Right ventricle myocardium superior (tissue), 1 donor: ENCODE results near the gene LDLRAD4. TPM values are rescaled to one million over a fixed set of nuclear protein-coding genes. Genes with fewer than 3 reads are reported as not detected.

Experiments used
- ATAC-seq: fragments of 200-7000 bp; cut with Tn5 transposase; one replicate; pipeline ENCODE4 v1.9.1; 2020; ENCODE audit warnings: mild to moderate bottlenecking; ENCODE audit not compliant: poor library complexity
- DNase-seq: peaks from one replicate; pipeline ENCODE4 v3.0.0-alpha.2; 2020
- intact Hi-C: fragments of 100-400 bp; cut with DNase I; formaldehyde crosslinking; loops from one replicate; pipeline ENCODE4 v1.11.2; 2022
- total RNA-seq: library from RNA; stranded (reverse); fragmentation: NEBNext Ultra II Directional; extraction: Animal tissue kit (Norgen Biotek cat#: 25700); gene quantifications from one replicate; pipeline ENCODE4 v1.2.1, GENCODE V29; 2021
- donor health status: DM: no; HTN: yes; CAD: no; lungs with severe emphysema.

Gene LDLRAD4
- total RNA-seq, 1 donor from 2014 or later = 29.3 TPM

- DNase-seq = no peak
- intact Hi-C loops = no loop called here
- no peak for ATAC-seq
These were observed 231.1 kb downstream of the LDLRAD4 start for GRCh38 chr18:13449651-13450050.

GRCh38 chr18:13450289-13451212 lies 232.0 kb downstream of the LDLRAD4 start:
- intact Hi-C loops = no loop called here
- ATAC-seq (no peak), DNase-seq (no peak)

- no peak for ATAC-seq
- intact Hi-C loops = no loop called here
- no peak for DNase-seq
These were observed 232.6 kb downstream of the LDLRAD4 start for GRCh38 chr18:13451213-13451540.

GRCh38 chr18:13451661-13452387 lies 233.3 kb downstream of the LDLRAD4 start:
- intact Hi-C loops = no loop called here
- no peak for DNase-seq
- peak; percentile 47 for ATAC-seq

GRCh38 chr18:13452388-13452811 lies 233.8 kb downstream of the LDLRAD4 start:
- DNase-seq (no peak), ATAC-seq (peak; percentile 33)
- intact Hi-C loops = no loop called here

GRCh38 chr18:13452871-13453680 lies 234.5 kb downstream of the LDLRAD4 start:
- intact Hi-C loops = no loop called here
- no peak for ATAC-seq
- no peak for DNase-seq

- peak; percentile 57 for ATAC-seq
- intact Hi-C loops = no loop called here
These were observed 235.2 kb downstream of the LDLRAD4 start for GRCh38 chr18:13453714-13454113.

GRCh38 chr18:13454363-13455150 lies 236.0 kb downstream of the LDLRAD4 start:
- intact Hi-C loops = no loop called here
- DNase-seq = no peak

More at GRCh38 chr18:13453714-13454113, 235.2 kb downstream of the LDLRAD4 start:
- DNase-seq = no peak

GRCh38 chr18:13455471-13455870 lies 236.9 kb downstream of the LDLRAD4 start:
- no peak for ATAC-seq
- DNase-seq = no peak
- intact Hi-C loops = no loop called here

More at GRCh38 chr18:13454363-13455150, 236.0 kb downstream of the LDLRAD4 start:
- ATAC-seq = no peak

GRCh38 chr18:13455960-13456481 lies 237.5 kb downstream of the LDLRAD4 start:
- no peak for DNase-seq
- peak; percentile 32 for ATAC-seq
- intact Hi-C loops = no loop called here

- intact Hi-C loops = no loop called here
- DNase-seq = no peak
- ATAC-seq = no peak
These were observed 238.2 kb downstream of the LDLRAD4 start for GRCh38 chr18:13456736-13457271.

- ATAC-seq = no peak
- intact Hi-C loops = no loop called here
- DNase-seq = no peak
These were observed 238.8 kb downstream of the LDLRAD4 start for GRCh38 chr18:13457327-13457726.

- ATAC-seq = no peak
These were observed 242.4 kb downstream of the LDLRAD4 start for GRCh38 chr18:13460946-13461345.

GRCh38 chr18:13461469-13461868 lies 242.9 kb downstream of the LDLRAD4 start:
- intact Hi-C loops = no loop called here
- DNase-seq = no peak

More at GRCh38 chr18:13460946-13461345, 242.4 kb downstream of the LDLRAD4 start:
- peak; percentile 27 for DNase-seq
- intact Hi-C loops = no loop called here

GRCh38 chr18:13461936-13462335 lies 243.4 kb downstream of the LDLRAD4 start:
- intact Hi-C loops = no loop called here
- ATAC-seq = no peak
- DNase-seq = peak; percentile 24

More at GRCh38 chr18:13461469-13461868, 242.9 kb downstream of the LDLRAD4 start:
- no peak for ATAC-seq

- DNase-seq (peak; percentile 35), ATAC-seq (no peak)
- intact Hi-C loops = no loop called here
These were observed 244.1 kb downstream of the LDLRAD4 start for GRCh38 chr18:13462686-13463085.

- intact Hi-C loops = no loop called here
- no peak for DNase-seq
These were observed 245.1 kb downstream of the LDLRAD4 start for GRCh38 chr18:13463526-13464210.

More at GRCh38 chr18:13463526-13464210, 245.1 kb downstream of the LDLRAD4 start:
- ATAC-seq = no peak
